Uterus (tissue), 4 donors: ENCODE measurements around the gene AMBP. TPM values are rescaled to one million over a fixed set of nuclear protein-coding genes. Genes with fewer than 3 reads are reported as not detected.

Source experiments
- DNase-seq, 2 donors: peaks; one replicate each; pipeline ENCODE4 v3.0.0-alpha.2; 2019 to 2020
- H3K27ac ChIP-seq, 2 donors: fragments of 200-600 bp; sonication (generic); 1 replicate in 1 of 2; 2 replicates in 1 of 2; pipeline ENCODE4 v1.5.1; 2016 to 2018
- H3K27me3 ChIP-seq, 2 donors: fragments of 200-600 bp; sonication (generic); one replicate each; pipeline ENCODE4 v1.5.1; 2018 to 2019; ENCODE audit warnings: control low read depth in 1 of 2
- H3K36me3 ChIP-seq, 2 donors: fragments of 200-600 bp; sonication (generic); one replicate each; pipeline ENCODE4 v1.5.1; 2019; ENCODE audit warnings: control low read depth in 1 of 2
- H3K4me1 ChIP-seq, 2 donors: fragments of 200-600 bp; sonication (generic); one replicate each; pipeline ENCODE4 v1.5.1; 2018 to 2019; ENCODE audit warnings: control low read depth in 1 of 2
- H3K4me3 ChIP-seq, 2 donors: fragments of 200-600 bp; sonication (generic); 1 replicate in 1 of 2; 2 replicates in 1 of 2; pipeline ENCODE4 v1.5.1; 2018 to 2019; ENCODE audit warnings: mild to moderate bottlenecking in 1 of 2
- H3K9me3 ChIP-seq, 2 donors: fragments of 200-600 bp; sonication (generic); one replicate each; pipeline ENCODE4 v1.5.1; 2019; ENCODE audit warnings: control low read depth in 1 of 2
- CTCF ChIP-seq, 4 experiments: fragments of 200-600 bp in 2 of 4; fragments of 450-650 bp in 2 of 4; sonication (generic) in 2 of 4; IDR thresholded peaks; one replicate each; pipeline ENCODE4 v1.5.1; 2016 to 2019; ENCODE audit warnings: antibody characterized with exemption in 4 of 4, mild to moderate bottlenecking in 2 of 4, moderate library complexity in 1 of 4
- POLR2A ChIP-seq, 2 donors: fragments of 450-650 bp; IDR thresholded peaks; one replicate each; pipeline ENCODE4 v1.6.1; 2016; ENCODE audit warnings: antibody characterized with exemption in 2 of 2, mild to moderate bottlenecking in 1 of 2, moderate library complexity in 1 of 2
- intact Hi-C: fragments of 100-400 bp; cut with DNase I; formaldehyde crosslinking; loops from one replicate; pipeline ENCODE4 v1.15.1; 2023; ENCODE audit warnings: low total_unique reads
- total RNA-seq, 4 donors: library from RNA; depleted of rRNA in 3 of 4; stranded (reverse); fragments of >200 nt in 3 of 4; gene quantifications; one replicate each; pipeline versions ENCODE4 v1.1.0 to v1.2.4, GENCODE V29; 2014 to 2023
- donor health status: DM: yes; HTN: yes; CAD: no.

The AMBP gene
- total RNA-seq, 4 donors from 2014 or later: 1.3 TPM; not detected in 3

GRCh38 chr9:114124138-114124537, 46.0 kb upstream of the AMBP start:
- no peaks in the 10 kb centered on the region for H3K4me1 ChIP-seq
- H3K4me3 ChIP-seq: no peak overlapping the region
- H3K36me3 ChIP-seq: no peaks in the 10 kb centered on the region
- H3K9me3 ChIP-seq: no peaks in the 10 kb centered on the region
- intact Hi-C loops: no loop called here
- H3K27ac ChIP-seq: no peak overlapping the region
- no peak for TF ChIP-seq CTCF (IDR thresholded peaks at IDR 0.05)
- TF ChIP-seq POLR2A (IDR thresholded peaks at IDR 0.05): no peak
- no peak for DNase-seq
- no peaks in the 10 kb centered on the region for H3K27me3 ChIP-seq

- H3K27ac ChIP-seq: no peak overlapping the region
- TF ChIP-seq POLR2A (IDR thresholded peaks at IDR 0.05) (no peak), CTCF (IDR thresholded peaks at IDR 0.05) (no peak)
- H3K36me3 ChIP-seq: no peaks in the 10 kb centered on the region
- DNase-seq: no peak
- intact Hi-C loops: no loop called here
- no peak overlapping the region for H3K4me3 ChIP-seq
- H3K4me1 ChIP-seq: no peaks in the 10 kb centered on the region
- H3K9me3 ChIP-seq: no peaks in the 10 kb centered on the region
- H3K27me3 ChIP-seq: no peaks in the 10 kb centered on the region
Observed at GRCh38 chr9:114123031-114123977, 45.2 kb upstream of the AMBP start.

- no peak for TF ChIP-seq POLR2A (IDR thresholded peaks at IDR 0.05)
- TF ChIP-seq CTCF (IDR thresholded peaks at IDR 0.05): no peak
Observed at GRCh38 chr9:114122136-114123027, 44.3 kb upstream of the AMBP start.

GRCh38 chr9:114121227-114122135, 43.4 kb upstream of the AMBP start:
- intact Hi-C loops: no loop called here
- Histone ChIP-seq H3K4me1 (no peaks in the 10 kb centered on the region), H3K27ac (no peak overlapping the region), H3K4me3 (no peak overlapping the region), H3K9me3 (no peaks in the 10 kb centered on the region), H3K36me3 (no peaks in the 10 kb centered on the region), H3K27me3 (no peaks in the 10 kb centered on the region)
- DNase-seq: no peak
- TF ChIP-seq CTCF (IDR thresholded peaks at IDR 0.05): no peak
- TF ChIP-seq POLR2A (IDR thresholded peaks at IDR 0.05): no peak

More at GRCh38 chr9:114122136-114123027, 44.3 kb upstream of the AMBP start:
- Histone ChIP-seq H3K4me3 (no peak overlapping the region), H3K9me3 (no peaks in the 10 kb centered on the region), H3K36me3 (no peaks in the 10 kb centered on the region), H3K27ac (no peak overlapping the region), H3K4me1 (no peaks in the 10 kb centered on the region), H3K27me3 (no peaks in the 10 kb centered on the region)
- no peak for DNase-seq
- intact Hi-C loops: no loop called here
